Dermis blood vessel endothelial cell (primary cell): ENCODE results near the gene SLC16A10. TPM values are rescaled to one million over a fixed set of nuclear protein-coding genes. Genes with fewer than 3 reads are reported as not detected.

Experiments
- DNase-seq: peaks from one replicate; pipeline ENCODE4 v3.0.0; 2010
- total RNA-seq: library from RNA; depleted of rRNA; stranded (reverse); fragments of >200 nt; gene quantifications from 2 replicates; pipeline ENCODE4 v1.2.3, GENCODE V29; 2014

SLC16A10 gene
- total RNA-seq, 1 donor from 2014 or later: under 0.01 TPM

DNA sequence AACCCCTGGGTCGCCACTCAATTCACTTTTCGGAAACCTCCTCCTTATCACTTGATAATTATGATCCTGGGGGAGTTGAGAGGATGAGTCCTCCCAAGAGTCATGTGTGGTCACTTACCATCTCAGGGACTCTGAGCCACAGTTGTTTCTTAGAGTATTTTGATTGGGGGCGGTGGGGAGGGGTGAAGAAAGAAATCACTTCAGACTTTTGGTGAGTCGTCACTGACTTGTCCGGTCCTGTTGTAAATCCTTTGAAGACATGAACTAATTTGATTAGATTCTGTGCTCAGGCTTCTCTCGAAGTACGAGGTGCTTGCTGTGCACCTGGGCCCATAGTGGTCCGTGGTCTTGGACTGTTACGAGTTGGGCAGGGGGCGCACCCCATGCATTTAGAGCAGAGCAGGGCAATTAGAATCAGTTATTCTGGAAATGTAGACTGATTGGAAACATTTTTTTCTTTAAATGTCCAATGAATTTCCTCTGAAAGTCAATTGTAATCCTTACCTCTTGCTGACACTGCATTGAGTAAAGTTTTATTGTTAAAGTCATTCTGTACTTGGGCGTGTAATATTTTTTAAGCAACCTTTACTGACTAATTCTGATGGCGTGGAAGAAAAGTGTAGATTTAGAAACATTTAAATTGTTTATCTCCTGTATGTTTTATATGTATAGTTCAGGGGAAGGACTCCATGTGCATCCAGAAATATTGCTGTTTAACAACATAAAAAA is 173.4 kb downstream of the SLC16A10 start:
- DNase-seq: peak; percentile 6

DNA sequence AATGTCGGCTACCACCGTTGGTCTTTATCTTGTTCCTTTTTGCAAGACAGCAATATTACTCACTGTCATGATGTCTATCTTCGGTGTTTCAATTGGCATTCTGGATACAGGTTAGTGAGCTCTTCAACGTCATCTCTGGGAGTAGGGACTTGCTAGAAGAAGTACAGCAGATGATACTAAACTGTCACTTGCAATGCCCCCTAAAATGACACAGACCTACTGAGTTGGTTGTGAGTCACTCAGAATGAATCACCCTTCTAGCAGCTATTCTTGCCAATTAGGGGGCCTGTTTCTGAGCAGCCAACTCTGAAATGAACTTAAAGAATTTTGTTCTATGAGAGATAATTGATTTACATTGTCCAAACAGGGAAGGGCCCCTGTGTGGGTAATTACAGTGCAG is 176.5 kb downstream of the SLC16A10 start:
- DNase-seq: peak; percentile 62

DNA sequence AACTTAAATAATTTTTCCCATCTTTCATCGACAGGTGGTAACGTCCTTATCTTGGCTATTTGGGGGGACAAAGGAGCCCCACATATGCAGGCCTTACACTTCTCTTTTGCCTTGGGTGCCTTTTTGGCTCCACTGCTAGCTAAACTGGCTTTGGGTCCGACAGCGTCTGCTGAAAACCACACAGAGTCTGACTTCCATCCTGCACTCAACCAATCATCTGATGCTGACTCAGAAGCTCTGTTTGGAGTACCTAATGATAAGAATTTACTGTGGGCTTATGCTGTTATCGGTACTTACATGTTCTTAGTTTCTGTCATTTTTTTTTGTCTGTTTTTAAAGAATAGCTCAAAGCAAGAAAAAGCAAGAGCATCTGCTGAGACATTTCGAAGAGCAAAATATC is 178.5 kb downstream of the SLC16A10 start:
- no peak for DNase-seq

DNA sequence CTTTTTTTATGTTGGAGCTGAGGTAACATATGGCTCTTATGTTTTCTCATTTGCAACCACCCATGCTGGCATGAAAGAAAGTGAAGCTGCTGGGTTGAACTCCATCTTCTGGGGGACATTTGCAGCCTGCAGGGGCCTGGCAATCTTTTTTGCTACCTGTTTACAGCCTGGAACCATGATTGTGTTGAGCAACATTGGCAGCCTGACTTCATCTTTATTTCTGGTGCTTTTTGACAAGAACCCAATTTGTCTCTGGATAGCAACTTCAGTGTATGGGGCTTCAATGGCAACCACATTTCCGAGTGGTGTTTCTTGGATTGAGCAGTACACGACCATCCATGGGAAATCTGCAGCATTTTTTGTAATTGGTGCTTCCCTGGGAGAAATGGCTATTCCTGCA is 179.0 kb downstream of the SLC16A10 start:
- no peak for DNase-seq

DNA sequence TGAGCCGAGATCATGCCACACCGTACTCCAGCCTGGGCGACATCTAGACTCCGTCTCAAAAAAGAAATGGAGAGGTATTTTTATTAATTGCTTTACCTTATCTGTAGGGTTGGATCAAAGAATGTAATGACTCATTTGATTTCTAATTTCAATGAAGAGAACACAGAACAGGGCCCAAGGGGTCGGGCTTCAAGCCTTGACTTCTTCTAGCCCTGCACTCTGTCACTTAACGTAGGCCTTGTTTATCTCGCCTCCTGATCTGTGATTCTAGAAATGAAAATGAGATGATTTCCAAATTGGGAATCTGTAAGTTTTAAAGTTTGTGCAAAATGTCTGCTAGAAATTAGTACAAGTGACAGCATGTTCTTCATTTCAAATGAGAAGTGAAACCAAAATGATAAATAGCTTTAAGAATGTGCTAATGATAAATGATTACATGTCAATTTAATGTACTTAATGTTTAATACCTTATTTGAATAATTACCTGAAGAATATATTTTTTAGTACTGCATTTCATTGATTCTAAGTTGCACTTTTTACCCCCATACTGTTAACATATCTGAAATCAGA is 180.5 kb downstream of the SLC16A10 start:
- no peak for DNase-seq

DNA sequence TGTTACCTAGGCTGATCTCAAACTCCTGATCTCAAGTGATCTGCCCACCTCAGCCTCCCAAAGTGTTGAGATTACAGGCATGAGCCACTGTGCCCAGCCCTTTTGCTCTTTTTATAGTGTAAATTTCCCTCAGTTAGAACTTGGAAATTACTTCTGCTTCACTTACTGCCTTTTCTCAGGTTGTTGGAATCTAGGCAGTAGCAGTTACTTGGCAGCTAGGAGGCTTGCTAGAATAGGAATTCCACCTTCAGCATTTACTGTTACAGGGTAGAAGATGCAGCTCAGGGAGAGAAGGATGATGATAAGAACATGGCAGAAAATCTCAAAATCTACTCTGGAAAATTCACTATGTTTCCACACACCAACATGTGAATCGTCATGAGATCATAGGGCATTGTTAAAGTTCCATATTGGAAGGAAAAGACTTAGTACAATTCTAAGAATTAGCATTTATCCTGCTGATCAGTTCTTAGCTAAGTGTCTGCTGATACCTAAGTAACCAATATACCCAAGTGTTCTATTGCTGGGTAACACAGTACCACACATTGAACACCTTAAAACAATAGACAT is 182.2 kb downstream of the SLC16A10 start:
- no peak for DNase-seq

DNA sequence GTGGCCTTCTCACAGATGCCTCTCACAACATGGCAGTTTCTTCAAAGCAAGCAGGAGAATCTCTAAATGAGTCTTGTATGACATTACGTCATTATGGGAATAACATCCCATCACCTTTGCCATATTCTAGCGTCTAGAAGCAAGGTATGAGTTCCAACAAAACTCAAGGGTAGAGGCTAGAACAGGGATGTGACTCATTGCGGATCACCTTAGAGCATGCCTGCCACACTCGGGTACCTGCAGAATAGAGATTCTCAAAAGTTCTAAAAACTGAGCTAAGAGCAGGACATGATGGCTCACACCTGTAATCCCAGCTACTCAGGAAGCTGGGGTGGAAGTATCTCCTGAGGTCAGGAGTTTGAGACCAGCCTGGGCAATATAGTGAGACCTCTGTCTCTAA is 182.8 kb downstream of the SLC16A10 start:
- DNase-seq: no peak

DNA sequence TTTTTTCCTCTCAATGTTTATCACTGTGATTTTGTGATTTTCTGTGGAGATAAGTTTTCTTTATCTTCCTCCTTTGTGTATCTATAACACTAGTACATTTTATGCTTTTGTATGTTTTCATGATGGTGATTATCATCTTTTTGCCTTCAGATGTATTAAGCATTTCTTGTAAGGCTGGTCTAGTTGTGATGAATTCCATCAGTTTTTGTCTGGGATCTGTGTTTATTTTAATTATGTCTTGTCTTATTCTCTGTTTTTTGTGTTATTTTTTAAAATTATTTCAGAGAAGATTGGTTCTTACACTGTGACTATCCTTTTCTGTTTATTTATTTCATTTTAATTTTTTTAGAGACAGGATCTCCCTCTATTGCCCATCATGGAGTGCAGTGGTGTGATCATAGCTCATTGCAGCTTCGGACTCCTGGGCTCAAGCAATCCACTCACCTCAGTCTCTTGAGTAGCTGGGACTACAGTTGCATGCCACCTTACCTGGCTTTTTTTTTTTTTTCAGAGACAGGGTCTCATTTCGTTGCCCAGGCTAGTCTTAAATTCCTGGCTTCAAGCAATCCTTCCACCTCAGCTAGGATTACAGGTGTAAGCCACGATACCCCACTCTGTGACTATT is 187.4 kb downstream of the SLC16A10 start:
- peak; percentile 16 for DNase-seq

DNA sequence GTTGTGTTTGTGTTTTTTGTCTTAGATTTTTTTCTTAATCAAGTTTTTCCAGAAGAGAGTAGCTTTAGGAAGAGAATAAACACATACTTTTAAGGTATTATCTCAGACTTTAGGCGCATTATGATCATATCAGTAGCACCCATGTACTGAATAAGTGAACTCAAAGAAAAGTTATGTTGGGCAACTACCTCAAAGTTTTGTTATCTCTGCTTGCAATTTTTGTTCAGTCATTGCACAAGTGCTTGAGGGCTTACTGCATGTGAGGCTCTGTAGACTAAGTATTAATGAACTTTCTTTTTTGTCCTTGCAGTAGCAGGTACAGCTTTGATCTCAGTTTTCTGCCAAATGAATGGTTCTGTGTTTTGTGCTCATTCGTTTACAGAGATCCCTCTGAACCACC is 189.0 kb downstream of the SLC16A10 start:
- no peak for DNase-seq

DNA sequence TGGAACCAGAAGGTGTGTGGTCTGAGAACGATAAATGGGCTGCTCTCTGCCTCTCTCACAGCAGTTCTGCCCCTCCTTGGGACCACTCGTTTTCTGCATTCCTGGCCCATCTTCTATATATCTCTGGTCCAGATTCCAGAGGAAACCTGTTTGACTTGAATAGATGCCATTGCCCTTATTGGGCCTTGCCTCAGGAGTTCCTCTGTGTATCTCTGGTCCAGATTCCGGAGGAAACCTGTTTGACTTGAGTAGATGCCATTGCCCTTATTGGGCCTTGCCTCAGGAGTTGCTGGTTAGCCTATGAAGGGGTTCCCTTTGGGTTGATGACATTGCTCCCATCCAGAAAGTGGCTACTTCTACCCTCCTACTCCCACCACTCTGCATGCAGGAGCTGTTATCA is 189.4 kb downstream of the SLC16A10 start:
- no peak for DNase-seq

DNA sequence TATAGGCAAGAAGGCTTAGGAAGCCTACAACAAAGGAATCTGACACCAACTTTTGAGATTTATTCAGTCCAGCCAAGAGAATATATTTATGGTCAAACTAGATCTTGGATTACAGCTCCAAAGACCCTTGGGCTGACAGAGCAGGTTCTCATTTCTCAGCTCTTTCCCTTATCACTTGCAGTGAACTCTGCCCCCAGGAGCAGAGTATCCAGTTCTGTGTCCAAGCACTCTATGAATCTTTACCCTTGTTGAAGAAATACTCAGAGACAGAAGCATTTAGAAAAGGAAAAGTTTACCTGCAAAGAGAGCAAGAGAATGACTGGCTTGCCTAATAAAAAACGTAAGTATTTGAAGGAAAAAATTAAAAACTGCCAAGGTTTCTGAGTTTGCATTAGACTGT is 190.5 kb downstream of the SLC16A10 start:
- DNase-seq: no peak

DNA sequence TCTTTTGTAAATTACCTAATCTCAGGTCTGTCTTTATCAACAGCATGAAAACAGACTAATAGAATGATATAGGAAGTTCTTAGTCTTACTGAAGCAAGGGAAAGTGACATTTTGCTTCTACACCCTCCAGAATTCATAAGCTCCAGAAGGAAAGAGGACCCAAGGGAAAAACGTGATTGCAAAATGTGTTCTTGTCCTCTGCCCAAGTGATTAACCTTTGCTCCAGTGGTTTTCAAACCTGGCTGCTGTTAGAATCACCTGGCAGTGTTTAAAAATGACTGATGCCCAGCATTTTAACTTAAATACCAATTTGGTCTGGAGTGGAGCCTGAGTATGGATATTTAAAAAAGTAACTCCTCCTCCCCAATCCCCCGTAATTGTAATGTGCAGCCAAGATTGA is 191.4 kb downstream of the SLC16A10 start:
- no peak for DNase-seq

DNA sequence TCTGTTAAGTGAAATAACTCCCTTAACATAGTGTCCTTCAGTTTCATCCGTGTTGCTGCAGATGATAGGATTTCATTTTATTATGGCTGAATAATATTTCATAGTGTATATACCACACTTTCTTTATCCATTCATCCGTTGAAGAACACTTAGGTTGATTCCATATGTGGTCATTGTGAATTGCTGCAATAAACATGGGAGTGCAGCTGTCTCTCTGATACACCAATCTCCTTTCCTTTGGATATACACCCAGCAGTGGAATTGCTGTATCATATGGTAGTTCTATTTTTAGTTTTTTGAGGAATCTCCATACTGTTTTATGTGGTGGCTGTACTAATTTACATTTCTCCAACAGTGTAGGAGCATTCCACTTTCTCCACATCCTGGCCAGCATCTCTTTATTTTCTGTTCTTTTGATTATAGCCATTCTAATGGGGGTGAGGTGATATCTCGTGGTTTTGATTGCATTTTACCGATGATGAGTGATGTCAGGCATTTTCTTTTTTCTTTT is 193.2 kb downstream of the SLC16A10 start:
- no peak for DNase-seq

Other genes with a start within 250 kb of the SLC16A10 start
- gene AMD1, start 212.7 kb upstream of the SLC16A10 start, total RNA-seq: 64.0 and 89.0 TPM in 2 replicates
- 47.1 and 62.6 TPM in 2 replicates for gene GTF3C6, start 128.8 kb upstream of the SLC16A10 start, total RNA-seq
- gene RPF2, start 105.5 kb upstream of the SLC16A10 start, total RNA-seq: 17.7 and 18.3 TPM in 2 replicates